HuH-7 (cell line): ENCODE data around the gene TSPAN32.

Experiments used
- DNase-seq: peaks from one replicate; pipeline ENCODE4 v3.0.0; 2011; ENCODE audit warnings: low spot score

The TSPAN32 gene

DNA sequence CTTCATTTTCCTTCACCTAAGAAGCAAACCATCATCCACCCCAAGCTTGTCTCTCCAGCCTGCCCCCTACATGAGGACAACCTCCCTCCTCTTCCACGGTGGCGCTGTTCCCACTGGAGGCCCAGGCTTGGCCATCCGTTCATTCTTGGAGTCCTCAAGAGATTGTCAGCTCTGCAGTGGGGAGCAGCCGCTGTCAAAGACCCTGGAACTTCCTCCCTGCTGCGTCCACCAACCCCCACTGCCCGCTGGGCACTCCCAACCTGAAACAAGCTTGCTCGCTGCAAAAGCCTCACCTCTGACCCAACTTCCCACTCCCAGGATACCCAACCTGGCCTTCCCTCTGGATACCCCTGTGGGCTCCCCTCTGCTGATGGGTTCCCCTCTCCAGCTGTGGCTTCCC is 64.9 kb downstream of the TSPAN32 start:
- no peak for DNase-seq

DNA sequence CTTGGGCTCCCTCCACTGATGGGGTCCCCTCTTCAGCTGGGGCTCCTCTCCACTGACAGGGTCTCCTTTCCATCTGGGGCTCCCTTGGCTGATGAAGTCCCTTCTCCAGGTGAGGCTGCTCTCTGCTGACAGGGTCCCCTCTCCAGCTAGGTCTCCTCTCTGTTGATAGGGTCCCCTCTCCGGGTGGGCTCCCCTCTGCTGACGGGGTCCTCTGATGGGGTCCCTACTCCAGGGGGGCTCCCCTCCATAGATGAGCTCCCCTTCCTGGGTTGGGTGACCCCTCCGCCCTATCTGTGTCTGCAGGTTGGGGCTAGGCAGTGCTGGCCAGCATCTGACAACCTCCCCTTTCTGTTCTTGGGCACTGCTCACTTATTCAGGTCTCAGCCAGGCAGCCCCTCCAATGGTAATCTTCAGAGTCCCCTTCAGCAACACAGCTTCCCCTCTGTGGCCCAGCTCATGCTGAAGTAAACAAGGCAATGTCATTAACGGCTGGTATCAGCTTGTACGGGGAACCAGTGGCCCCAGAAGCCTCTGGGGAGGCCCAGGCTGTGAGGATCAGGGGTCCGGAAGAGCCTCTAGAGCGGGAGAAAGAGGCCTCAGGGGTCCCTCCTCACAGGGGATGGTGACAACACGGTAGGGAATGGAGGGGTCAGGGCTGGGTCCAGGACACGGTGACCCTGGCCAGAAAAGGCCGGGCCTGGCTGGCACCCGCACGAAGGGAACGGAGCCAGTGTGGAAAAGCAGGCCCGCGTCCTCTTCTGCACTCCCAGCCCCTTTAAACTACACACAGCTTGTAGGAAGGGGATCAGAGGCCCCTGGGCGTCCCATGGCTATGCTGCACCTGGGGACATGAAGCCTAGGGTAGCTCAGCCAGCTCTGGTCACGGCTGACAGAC is 65.7 kb downstream of the TSPAN32 start:
- no peak for DNase-seq
